K562 (cell line): Measurements from ENCODE around the gene PKD1. TPM values are rescaled to one million over a fixed set of nuclear protein-coding genes. Genes with fewer than 3 reads are reported as not detected.

ENCODE experiments used
- CBX2 ChIP-seq: fragments of 200-600 bp; sonication (generic); IDR thresholded peaks from one replicate; pipeline ENCODE4 v1.6.1; 2012; ENCODE audit warnings: mild to moderate bottlenecking, low read length, inconsistent platforms; ENCODE audit not compliant: insufficient read depth, poor library complexity, severe bottlenecking
- DNMT1 ChIP-seq: fragments of 450-650 bp; IDR thresholded peaks from 2 replicates; pipeline ENCODE4 v1.6.1; 2016; ENCODE audit warnings: antibody characterized with exemption, mild to moderate bottlenecking
- DPF2 ChIP-seq: fragments of 450-650 bp; IDR thresholded peaks from 2 replicates; pipeline ENCODE4 v1.6.1; 2016
- HNRNPL ChIP-seq: fragments of 200-400 bp; formaldehyde crosslinking; IDR thresholded peaks from 2 replicates; pipeline ENCODE4 v1.6.1; 2017; ENCODE audit warnings: low read depth, mild to moderate bottlenecking, low read length
- JUN ChIP-seq, 2 experiments: sonication (generic) in 1 of 2; formaldehyde crosslinking in 1 of 2; IDR thresholded peaks; 2 replicates each; pipeline versions ENCODE4 v1.6.1 to v1.8.0; 2012 to 2022; ENCODE audit warnings: borderline replicate concordance in 2 of 2, mild to moderate bottlenecking in 2 of 2, improper control_type of control experiment in 1 of 2, low read depth in 1 of 2, low read length in 1 of 2, missing genetic modification reagents in 1 of 2
- KAT8 ChIP-seq: fragments of 450-650 bp; IDR thresholded peaks from 2 replicates; pipeline ENCODE4 v1.6.1; 2016; ENCODE audit warnings: low read depth, mild to moderate bottlenecking
- MEIS2 ChIP-seq: fragments of 450-650 bp; IDR thresholded peaks from 2 replicates; pipeline ENCODE4 v1.6.1; 2014; ENCODE audit warnings: mild to moderate bottlenecking; ENCODE audit not compliant: partially characterized antibody
- NFE2 ChIP-seq: IDR thresholded peaks from 2 replicates; pipeline ENCODE4 v1.6.1; 2014; ENCODE audit warnings: antibody characterized with exemption, low read depth
- NFIX ChIP-seq: fragments of 250-450 bp; sonication (Bioruptor Pico); IDR thresholded peaks from 2 replicates; pipeline ENCODE4 v1.4.0; 2020; ENCODE audit warnings: low read depth, mild to moderate bottlenecking, moderate library complexity
- NFXL1 ChIP-seq: fragments of 450-650 bp; formaldehyde crosslinking; IDR thresholded peaks from 2 replicates; pipeline ENCODE4 v1.4.0; 2021; ENCODE audit warnings: mild to moderate bottlenecking
- POLR2AphosphoS2 ChIP-seq: IDR thresholded peaks from 2 replicates; pipeline ENCODE4 v1.6.1; 2012; ENCODE audit warnings: low read length, improper control_type of control experiment
- SIN3B ChIP-seq: fragments of 450-650 bp; IDR thresholded peaks from 2 replicates; pipeline ENCODE4 v1.6.1; 2017; ENCODE audit warnings: low read depth, mild to moderate bottlenecking, moderate library complexity
- SIRT6 ChIP-seq: IDR thresholded peaks from one replicate; pipeline ENCODE4 v1.6.1; 2012; ENCODE audit warnings: low read depth, mild to moderate bottlenecking, control low read depth, inconsistent platforms, low read length, moderate library complexity
- SREBF2 ChIP-seq: sonication (generic); formaldehyde crosslinking; IDR thresholded peaks from 2 replicates; pipeline ENCODE4 v1.4.0; 2020; ENCODE audit warnings: mild to moderate bottlenecking, missing genetic modification reagents
- TAL1 ChIP-seq: fragments of 450-650 bp; IDR thresholded peaks from 2 replicates; pipeline ENCODE4 v1.6.1; 2016; ENCODE audit warnings: mild to moderate bottlenecking
- TBL1XR1 ChIP-seq, 2 experiments: IDR thresholded peaks; 2 replicates each; pipeline ENCODE4 v1.6.1; 2012; ENCODE audit warnings: improper control_type of control experiment in 2 of 2, low read length in 2 of 2, mild to moderate bottlenecking in 1 of 2
- THRAP3 ChIP-seq: fragments of 450-650 bp; IDR thresholded peaks from 2 replicates; pipeline ENCODE4 v1.6.1; 2016; ENCODE audit warnings: mild to moderate bottlenecking, inconsistent platforms, borderline replicate concordance
- XRCC5 ChIP-seq: fragments of 200-400 bp; formaldehyde crosslinking; IDR thresholded peaks from 2 replicates; pipeline ENCODE4 v1.6.1; 2017; ENCODE audit warnings: low read depth, mild to moderate bottlenecking, low read length
- ZNF197 ChIP-seq: fragments of 200-800 bp; sonication (Bioruptor generic); IDR thresholded peaks from 2 replicates; pipeline ENCODE4 v1.6.1; 2016; ENCODE audit warnings: low read depth, missing genetic modification characterization, missing compliant biosample characterization
- ZNF3 ChIP-seq: fragments of 250-450 bp; sonication (Bioruptor Pico); IDR thresholded peaks from 2 replicates; pipeline ENCODE4 v1.5.0; 2021; ENCODE audit warnings: mild to moderate bottlenecking, moderate library complexity
- ZNF57 ChIP-seq: fragments of 450-650 bp; formaldehyde crosslinking; IDR thresholded peaks from 2 replicates; pipeline ENCODE4 v1.4.0; 2020; ENCODE audit warnings: mild to moderate bottlenecking, moderate library complexity
- polyA plus RNA-seq, 8 experiments: library from polyadenylated mRNA; depleted of rRNA in 4 of 8; stranded (reverse) in 5 of 8; unstranded in 3 of 8; fragments of >200 nt; fragmentation: Nextera tagmentation in 2 of 8; fragmentation: Illumina TruSeq in 1 of 8; extraction: Ambion mirVana in 2 of 8; extraction: Trizol in 1 of 8; gene quantifications; 2 replicates each; pipeline versions ENCODE4 v1.2.1 to v1.2.3, GENCODE V29; 2011 to 2014; ENCODE audit warnings: inconsistent platforms in 1 of 8, missing spikeins in 1 of 8
- total RNA-seq, 7 experiments: library from RNA; depleted of rRNA in 6 of 7; stranded (reverse); fragments of >200 nt in 6 of 7; fragmentation: Illumina TruSeq in 2 of 7; extraction: Trizol in 2 of 7; gene quantifications; 2 replicates each; pipeline versions ENCODE4 v1.2.1 to v1.2.3, GENCODE V29; 2011 to 2021; ENCODE audit warnings: low replicate concordance in 1 of 7
- TF ChIP-seq, protein P1 (sequence below), 2 experiments: fragments of 450-650 bp; IDR thresholded peaks; 2 replicates each; pipeline ENCODE4 v1.6.1; 2016
- TF ChIP-seq, protein P2 (sequence below): fragments of 250-450 bp; sonication (Bioruptor Pico); IDR thresholded peaks from 2 replicates; pipeline ENCODE4 v1.6.1; 2021; ENCODE audit warnings: mild to moderate bottlenecking
- TF ChIP-seq, protein P3 (sequence below): sonication (generic); formaldehyde crosslinking; IDR thresholded peaks from 2 replicates; pipeline ENCODE4 v1.8.0; 2022; ENCODE audit warnings: mild to moderate bottlenecking, missing genetic modification reagents

The PKD1 gene
- total and polyA plus RNA-seq, 9 of the 15 experiments (the other 6 are each of a cell fraction or from before 2014, with no cell fraction given): 0.23 to 93.5 (median 12.6) TPM

DNA sequence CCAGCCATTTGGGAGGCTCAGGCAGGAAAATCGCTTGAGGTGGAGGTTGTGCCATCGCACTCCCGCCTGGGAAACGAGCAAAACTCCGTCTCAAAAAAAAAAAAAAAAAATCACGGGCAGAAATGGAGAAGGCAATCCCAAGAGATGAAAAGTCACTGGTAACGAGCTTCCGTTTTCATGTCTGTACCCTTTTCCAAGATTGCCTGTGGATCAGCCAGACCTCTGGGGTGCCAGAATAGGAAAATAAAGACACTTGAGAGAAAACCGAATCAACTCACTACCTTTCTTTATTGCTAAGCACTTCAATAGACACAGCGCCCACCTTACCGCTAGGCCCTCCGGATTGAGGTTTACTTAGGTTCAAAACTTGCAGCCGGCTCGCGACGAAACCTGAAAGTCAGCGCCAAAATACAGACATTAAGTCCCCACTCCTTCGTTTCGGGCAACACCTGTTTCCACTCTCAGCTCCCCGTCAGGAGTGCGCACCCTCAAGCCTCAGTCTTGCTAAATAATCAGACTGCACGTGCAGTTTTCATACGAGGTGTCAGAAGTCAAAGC, 18.9 kb upstream of the PKD1 start (continued):
- TF ChIP-seq CBX2 (no peak), ZNF3 (CRISPR knock-in tag) (0 out of 2 replicates have a peak, but pooled peaks have one; percentile 11), THRAP3 (0 out of 2 replicates have a peak, but pooled peaks have one; percentile 88), KAT8 (no peak), MEIS2 (peak; percentile 43), ZNF57 (CRISPR knock-in tag) (no peak), TAL1 (no peak), NFXL1 (CRISPR knock-in tag) (peak; percentile 9; the same call in 1 of the 2 replicates), POLR2AphosphoS2 (peak; percentile 11; the same call in 1 of the 2 replicates), NFE2 (no peak), JUN (IDR thresholded peaks at IDR 0.05; ENCODE audit: borderline replicate concordance, low read depth, low read length) (no peak), JUN (CRISPR knock-in tag; IDR thresholded peaks at IDR 0.05; ENCODE audit: borderline replicate concordance) (0 out of 2 replicates have a peak, but pooled peaks have one; percentile 51), XRCC5 (no peak), NFIX (CRISPR knock-in tag) (no peak), ZNF197 (CRISPR knock-in tag) (no peak), DNMT1 (0 out of 2 replicates have a peak, but pooled peaks have one; percentile 9), DPF2 (no peak), TBL1XR1 (IDR thresholded peaks at IDR 0.05; ENCODE audit: low read length in 2 of 2) (no peak), SIRT6 (peak; percentile 59), SIN3B (no peak), HNRNPL (peak; percentile 72; the same call in 1 of the 2 replicates), SREBF2 (CRISPR knock-in tag) (0 out of 2 replicates have a peak, but pooled peaks have one; percentile 43)
- TF ChIP-seq, protein P1, sequence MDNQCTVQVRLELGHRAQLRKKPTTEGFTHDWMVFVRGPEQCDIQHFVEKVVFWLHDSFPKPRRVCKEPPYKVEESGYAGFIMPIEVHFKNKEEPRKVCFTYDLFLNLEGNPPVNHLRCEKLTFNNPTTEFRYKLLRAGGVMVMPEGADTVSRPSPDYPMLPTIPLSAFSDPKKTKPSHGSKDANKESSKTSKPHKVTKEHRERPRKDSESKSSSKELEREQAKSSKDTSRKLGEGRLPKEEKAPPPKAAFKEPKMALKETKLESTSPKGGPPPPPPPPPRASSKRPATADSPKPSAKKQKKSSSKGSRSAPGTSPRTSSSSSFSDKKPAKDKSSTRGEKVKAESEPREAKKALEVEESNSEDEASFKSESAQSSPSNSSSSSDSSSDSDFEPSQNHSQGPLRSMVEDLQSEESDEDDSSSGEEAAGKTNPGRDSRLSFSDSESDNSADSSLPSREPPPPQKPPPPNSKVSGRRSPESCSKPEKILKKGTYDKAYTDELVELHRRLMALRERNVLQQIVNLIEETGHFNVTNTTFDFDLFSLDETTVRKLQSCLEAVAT (IDR thresholded peaks at IDR 0.05): peak in 1 of 2 experiments; percentile 27; a peak in 1 of 4 replicates
- TF ChIP-seq, protein P2, sequence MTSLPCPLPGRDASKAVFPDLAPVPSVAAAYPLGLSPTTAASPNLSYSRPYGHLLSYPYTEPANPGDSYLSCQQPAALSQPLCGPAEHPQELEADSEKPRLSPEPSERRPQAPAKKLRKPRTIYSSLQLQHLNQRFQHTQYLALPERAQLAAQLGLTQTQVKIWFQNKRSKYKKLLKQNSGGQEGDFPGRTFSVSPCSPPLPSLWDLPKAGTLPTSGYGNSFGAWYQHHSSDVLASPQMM (CRISPR knock-in tag): no peak
- TF ChIP-seq, protein P3, sequence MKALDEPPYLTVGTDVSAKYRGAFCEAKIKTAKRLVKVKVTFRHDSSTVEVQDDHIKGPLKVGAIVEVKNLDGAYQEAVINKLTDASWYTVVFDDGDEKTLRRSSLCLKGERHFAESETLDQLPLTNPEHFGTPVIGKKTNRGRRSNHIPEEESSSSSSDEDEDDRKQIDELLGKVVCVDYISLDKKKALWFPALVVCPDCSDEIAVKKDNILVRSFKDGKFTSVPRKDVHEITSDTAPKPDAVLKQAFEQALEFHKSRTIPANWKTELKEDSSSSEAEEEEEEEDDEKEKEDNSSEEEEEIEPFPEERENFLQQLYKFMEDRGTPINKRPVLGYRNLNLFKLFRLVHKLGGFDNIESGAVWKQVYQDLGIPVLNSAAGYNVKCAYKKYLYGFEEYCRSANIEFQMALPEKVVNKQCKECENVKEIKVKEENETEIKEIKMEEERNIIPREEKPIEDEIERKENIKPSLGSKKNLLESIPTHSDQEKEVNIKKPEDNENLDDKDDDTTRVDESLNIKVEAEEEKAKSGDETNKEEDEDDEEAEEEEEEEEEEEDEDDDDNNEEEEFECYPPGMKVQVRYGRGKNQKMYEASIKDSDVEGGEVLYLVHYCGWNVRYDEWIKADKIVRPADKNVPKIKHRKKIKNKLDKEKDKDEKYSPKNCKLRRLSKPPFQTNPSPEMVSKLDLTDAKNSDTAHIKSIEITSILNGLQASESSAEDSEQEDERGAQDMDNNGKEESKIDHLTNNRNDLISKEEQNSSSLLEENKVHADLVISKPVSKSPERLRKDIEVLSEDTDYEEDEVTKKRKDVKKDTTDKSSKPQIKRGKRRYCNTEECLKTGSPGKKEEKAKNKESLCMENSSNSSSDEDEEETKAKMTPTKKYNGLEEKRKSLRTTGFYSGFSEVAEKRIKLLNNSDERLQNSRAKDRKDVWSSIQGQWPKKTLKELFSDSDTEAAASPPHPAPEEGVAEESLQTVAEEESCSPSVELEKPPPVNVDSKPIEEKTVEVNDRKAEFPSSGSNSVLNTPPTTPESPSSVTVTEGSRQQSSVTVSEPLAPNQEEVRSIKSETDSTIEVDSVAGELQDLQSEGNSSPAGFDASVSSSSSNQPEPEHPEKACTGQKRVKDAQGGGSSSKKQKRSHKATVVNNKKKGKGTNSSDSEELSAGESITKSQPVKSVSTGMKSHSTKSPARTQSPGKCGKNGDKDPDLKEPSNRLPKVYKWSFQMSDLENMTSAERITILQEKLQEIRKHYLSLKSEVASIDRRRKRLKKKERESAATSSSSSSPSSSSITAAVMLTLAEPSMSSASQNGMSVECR (CRISPR knock-in tag): peak; percentile 82; the same call in 1 of the 2 replicates
